ENCODE data around the gene ANO4.
"Not testable (repeated sequence)": the region's sequence is repeated elsewhere in the genome, so short reads cannot be mapped to it uniquely, and the experiment has no call there.

ANO4 gene

DNA sequence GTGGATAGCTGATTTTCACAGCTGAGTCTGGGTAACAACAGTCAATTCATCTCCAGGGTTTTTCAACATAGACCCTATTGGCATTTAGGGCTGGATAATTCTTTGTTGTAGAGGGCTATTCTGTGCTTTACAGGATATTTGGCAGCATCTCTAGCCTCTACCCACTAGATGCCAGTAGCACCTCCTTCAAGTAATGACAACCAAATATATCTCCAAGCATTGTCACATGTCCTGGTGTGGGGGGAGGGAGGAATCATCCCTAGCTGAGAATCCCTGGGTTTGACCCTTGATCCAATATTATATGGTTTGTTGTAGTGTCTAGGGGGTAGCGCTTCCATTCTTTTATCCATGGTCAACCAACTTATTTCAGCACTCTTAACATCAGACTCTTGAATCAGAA is 157.2 kb downstream of the ANO4 start:
- DNase-seq (ENCODE audit: low spot score) = no peak

DNA sequence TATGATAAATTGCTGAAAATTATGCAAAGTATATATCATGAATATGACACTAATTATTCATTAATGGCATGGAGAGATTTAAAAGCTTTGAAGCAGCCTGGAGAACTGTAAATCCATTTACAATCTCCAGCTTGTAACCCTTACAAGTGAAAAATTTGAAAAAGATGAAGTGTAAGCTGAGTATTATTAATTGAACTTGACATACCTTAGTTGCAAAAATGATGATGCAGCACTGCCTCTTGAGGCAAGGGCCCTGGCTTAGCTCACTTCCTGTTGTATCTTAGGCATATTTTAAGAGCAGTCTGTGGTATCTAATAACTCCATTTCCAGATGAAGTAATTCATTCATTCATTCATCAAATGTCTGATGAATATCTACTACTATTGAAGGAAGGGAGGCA is 158.6 kb downstream of the ANO4 start:
- no peak for DNase-seq (ENCODE audit: low spot score)

DNA sequence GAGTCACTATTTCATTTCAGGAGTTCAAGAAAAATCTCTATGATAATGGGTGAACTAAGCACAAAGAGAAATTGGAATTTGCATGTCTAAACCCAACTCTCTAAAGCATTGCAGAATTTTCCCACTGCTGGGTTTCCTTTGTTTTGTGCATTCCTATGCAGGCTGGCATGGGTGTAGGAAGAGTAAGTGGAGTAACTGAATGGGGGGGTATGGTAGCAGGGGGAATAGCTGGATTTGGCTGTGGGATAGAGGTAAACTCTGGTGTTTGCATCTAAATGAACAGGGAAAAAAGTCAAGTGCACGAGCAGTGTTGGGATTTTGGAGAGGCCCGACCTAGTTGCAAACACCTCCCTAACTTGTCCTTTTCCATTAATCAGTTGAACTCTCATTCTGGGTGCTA is 159.1 kb downstream of the ANO4 start:
- no peak for DNase-seq (ENCODE audit: low spot score)

DNA sequence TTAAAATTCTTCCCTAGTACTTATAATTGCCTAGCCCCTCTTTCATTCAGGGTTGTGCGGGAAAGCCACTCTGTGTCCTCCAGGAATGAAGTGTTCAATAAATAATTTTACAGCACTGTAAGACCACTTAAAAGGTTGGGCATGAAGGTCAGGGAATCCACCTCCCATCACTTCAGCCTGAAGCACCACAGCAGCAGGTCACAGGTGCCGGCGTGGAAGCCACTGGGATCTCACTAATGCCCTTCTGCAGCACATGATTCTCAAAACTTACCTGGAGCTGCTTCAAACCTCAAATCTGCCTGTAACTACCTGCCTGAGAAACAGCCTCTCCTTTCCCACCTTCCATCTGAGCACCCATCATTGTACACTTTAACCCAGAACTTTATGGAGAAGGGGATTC is 159.5 kb downstream of the ANO4 start:
- DNase-seq (ENCODE audit: low spot score) = no peak

DNA sequence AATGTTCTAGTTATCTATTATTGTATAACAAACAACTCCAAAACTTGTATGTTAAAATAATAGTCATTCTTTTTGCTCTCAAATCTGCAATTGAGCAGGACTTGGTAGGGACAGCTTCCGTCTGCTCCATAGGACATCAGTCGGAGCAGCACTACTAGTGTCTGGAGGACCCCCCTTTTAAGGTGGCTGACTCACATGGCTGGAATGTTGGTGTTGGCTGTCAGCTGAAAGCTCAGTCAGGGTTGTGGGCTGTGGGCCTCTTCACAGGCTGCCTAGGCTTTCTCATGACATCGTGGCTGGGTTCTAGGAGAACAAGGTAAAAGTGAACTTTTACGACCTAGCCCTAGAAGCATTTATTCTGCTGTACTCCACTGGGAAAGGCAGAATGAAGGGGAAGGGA is 160.6 kb downstream of the ANO4 start:
- no peak for DNase-seq (ENCODE audit: low spot score)

DNA sequence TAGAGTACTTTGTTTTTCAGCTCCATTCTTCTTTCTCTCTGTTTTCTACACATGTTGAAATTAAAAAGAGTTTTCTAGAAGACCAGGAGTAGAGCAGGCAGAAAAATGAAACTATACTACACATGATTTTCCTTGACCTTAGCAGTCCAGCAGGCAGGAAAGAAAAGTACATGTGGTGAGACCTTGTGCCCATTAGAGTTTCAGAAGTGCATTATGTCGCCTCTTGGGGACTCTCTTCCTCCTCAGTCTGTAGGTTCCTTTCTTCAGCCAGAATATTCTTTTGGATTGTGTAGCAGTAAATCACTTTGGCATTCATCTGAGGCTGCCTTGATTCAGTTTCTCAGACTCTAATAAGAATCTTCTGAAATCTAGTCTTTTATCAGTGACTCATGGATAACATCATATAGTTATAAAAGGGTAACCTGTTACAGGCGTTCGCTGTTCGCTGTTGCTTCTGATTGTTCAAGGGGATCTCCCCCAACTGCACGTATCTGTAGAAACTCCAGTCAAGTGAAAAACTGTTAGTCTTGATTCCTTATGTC is 161.8 kb downstream of the ANO4 start:
- DNase-seq (ENCODE audit: low spot score) = no peak

DNA sequence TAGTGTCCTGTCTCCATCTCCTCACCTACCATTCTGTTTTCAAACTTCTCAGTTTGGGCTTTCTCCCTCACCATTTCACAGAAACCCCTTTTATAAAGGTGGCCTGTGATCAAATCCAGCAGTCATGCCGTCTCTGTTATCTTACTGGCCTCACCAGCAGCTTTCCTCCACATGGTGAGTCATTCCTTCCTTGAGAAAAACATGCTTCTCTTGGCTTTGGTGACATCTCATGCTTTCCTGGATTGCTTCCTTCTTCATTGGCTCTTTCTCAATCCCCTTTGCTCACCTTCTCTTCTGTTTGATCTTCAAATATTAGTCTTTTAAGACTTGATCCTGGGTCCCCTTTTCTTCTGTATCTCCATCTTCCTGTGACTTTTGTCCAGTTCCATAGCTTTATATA is 164.9 kb downstream of the ANO4 start:
- DNase-seq (ENCODE audit: low spot score) = no peak

DNA sequence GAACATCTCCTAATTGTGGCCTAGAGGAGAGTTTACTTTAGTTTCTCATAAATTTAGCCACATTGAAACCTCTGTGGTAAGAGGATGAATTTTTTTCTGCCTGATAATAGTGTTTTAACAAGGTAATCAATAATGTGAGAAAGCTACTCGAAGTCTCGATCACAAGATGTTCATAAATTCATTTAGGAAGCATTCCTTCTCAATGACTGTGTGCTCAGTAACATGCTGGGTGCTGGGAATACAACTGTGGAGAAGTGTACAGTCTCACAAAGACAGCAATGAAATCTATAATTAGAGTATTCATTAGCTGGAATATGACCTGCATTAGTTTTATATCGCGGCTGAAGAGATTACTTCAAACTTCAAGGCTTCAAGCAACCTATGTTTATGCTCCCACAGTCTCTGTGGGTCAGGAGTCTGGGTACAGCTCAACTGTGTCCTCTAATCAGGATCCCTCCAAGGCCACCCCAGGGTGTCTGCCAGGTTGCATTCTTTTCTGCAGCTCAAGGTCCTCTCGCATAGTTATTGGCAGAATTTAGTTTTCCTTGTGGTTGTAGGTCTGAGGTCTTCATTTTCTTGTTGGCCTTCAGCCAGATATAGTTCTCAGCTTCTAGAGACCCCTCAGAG is 167.6 kb downstream of the ANO4 start:
- DNase-seq (ENCODE audit: low spot score) = no peak

DNA sequence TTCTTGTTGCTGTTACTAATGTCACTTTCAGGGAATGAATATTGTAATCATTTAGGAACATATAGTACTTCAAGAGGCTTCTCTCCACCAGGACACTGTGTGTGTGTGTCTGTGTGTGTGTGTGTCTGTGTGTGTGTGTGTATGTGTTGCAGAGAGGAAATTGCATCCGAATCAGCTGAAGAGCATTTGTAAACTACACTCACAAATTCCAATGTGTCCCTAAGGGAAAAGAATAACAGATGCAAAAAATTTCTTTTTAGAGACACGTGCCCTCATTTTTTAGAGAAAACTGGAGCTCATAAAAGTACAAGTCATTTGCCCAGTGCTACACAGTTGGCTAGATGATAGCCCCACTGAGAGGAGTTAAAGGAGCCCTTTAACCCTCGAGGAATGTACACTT is 168.8 kb downstream of the ANO4 start:
- no peak for DNase-seq (ENCODE audit: low spot score)

DNA sequence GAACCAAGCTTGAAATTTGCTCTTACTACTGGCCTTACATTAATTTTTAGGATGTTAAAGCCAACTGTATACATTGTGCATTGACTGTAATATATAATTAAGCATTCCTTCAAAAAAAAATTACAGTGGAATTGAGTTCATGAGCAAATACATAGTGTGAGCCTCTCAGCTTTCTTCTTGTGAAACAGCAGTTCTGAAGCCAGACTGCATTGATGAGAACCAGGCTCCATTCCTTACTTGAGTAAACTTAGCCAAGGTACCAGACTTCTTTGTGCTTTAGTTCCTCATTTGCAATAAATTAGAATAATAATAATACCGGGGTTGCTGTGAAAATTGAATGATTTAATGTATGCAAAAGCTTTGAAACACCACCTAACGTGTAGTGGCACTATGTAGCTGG is 169.5 kb downstream of the ANO4 start:
- DNase-seq (ENCODE audit: low spot score) = no peak

DNA sequence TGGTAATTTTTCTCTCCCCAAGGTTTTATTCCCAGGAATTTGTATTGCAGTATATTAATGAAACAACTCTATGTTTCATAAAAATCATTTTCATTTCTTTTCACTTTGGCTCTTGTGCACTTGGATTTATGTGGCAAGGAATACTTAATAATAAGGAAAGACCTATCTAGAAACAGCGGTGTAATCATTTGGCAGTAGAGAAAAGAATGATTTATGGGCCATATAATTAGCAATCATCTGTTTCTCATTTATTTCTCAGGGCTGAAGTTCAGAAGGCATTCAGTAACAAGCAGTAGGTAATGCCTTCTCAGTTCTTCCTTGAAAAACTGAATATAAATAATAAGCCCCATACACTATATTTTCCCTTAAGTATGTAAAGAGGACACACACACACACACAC is 172.6 kb downstream of the ANO4 start:
- DNase-seq (ENCODE audit: low spot score) = no peak

DNA sequence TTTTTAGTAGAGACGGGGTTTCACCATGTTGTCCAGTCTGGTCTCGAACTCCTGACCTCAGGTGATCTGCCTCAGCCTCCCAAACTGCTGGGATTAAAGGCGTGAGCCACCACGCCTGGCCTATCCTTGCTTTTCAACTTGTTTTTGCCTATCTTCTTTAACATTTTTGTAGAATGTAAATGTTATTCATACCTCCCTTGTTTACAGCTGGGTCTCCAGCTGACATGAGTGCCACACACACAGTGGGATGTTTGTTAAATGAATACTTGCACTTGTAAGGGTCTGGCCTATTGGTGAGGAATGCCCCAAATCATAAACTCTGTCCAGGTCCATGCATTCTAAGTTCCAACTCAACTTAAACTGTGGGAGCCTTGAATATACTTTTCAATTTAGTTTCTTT is 176.3 kb downstream of the ANO4 start:
- DNase-seq (ENCODE audit: low spot score) = no peak

DNA sequence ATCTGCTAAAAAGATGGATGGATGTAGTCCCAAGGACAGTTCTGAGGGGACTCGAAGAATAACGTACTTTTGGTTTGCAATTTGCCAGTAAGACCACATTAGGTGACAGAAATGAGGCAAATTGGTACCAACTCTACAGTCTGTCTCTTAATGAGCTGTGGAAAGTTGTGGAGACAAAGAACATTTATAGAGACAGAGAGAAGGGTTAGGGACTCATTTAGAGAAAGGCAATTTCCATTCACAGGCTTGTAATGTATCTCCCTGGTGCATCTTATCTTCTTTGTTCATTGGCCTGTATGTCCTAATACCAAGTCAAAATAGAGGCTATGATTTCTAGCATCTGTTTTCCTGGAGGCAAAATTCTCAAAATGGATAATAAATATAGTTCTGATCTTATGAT is 177.5 kb downstream of the ANO4 start:
- no peak for DNase-seq (ENCODE audit: low spot score)

DNA sequence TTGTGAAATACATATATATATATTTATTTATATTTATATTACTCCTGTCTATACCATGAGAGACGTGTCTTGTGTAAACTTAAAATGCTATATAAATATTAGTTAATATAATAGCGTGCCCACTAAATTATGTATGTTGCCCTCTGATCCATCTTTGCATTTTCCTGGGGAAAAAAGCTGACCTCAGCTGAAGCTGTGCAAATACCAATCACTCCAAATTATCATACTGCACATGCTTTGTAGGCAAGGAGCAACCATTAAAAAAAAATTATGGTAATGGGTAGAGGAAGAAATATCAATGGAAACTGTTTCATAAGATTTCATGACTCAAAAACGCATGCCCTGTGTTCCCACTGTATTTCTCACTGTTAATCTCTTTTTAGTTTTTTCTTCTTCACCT is 179.8 kb downstream of the ANO4 start:
- no peak for DNase-seq (ENCODE audit: low spot score)

DNA sequence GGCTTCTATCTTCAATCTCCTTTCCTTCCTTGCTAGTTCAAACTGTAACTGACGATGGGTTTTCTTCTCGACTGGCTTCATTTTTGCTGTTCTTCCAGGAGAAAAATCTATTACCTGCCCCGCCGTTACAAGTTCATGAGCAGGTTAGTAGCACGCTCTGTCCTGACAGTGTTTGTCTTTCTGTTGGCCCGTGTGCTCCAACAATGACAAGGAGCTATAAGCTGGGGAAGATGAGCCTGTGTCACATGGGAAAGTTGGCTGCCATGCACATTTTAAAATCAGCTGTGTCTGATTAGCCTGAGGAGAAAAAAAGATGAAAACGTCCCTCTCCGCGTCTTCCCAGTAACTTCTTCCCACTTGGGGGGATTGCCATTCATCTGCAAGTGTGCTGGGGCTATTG is 180.2 kb downstream of the ANO4 start:
- DNase-seq (ENCODE audit: low spot score) = no peak

DNA sequence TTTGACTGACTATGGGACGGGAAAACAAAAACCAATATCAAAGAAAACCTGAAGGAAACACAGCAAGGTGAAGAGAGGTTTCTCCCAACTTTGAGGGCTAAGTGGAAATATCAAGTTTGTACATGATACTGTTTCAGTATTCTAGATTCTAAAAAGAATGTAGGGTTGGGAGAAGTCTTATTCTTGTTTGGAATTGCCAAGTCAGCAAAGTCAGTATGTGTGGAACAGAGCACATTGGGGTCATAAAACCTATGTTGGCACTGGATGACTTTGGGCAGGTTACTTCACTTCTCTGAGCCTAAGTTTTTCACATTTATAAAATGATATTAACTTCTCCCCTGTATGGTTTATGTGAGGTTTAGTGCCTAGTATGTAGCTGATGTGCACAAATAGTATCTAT is 182.2 kb downstream of the ANO4 start:
- no peak for DNase-seq (ENCODE audit: low spot score)

DNA sequence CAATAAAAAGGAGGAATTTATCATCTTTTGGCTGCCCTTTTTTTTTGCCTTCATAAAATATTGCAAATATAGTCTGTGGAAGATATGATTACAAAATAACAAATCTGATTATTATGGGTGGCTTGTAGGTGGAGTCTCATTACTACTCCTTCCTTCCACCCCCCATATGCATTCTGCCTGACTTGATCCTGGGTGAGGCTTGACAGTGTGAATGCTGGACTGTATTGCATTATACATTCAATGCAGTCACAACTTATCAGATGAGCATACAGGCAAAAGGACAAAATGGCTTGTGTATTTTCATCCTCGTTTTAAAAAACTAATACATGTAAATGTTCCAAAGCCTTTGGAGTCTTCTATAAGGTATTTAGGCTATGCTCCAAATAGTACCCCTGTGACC is 186.3 kb downstream of the ANO4 start:
- no peak for DNase-seq (ENCODE audit: low spot score)

DNA sequence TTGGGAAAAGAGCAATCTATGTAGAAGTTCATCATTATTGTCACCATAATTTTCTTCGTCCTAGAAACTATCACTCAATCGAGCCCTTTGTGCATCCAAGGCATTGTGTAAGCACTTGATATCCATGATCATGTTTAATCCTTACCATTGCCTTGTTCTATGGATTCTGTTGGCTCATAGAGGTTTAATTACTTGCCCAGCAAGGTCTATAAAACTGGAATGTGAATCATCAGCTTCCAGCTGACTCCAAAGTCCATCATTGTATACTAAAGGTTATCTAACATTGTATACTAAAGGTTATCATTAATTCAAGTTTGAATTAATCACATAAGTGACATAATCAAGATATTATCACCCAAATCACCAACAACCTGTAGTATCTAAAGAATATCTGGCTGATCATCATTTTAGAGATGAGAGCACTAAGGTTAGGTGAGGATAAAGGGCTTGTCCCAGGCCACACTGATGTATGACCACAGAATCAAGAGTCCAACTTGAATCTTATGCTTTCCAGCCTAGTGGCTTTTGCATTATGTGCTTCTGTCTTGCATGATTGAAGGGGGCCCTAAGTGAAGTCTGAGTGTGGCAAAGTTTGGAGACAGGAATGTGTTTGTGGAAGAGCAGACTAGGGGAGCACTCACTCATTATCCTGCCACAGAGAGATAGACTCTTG is 188.1 kb downstream of the ANO4 start:
- DNase-seq (ENCODE audit: low spot score) = no peak

DNA sequence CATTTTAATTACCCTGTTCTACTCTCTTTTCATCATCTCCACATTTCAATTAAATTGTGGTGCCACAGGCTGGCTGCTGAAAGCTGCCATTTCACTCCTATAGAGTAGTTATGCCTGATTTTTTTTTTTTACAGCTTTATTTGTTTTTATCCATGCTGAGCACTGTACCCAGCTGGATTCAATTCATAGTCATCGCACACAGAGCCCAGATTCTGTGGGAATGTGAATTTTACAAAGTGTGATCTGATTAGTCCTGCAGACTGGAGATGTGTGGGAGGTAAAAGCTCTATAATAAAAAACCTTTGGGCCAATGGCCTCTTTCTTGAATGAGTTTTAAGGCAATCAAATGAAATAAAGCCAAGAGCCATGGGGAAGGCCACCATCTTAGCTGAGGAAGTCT is 190.2 kb downstream of the ANO4 start:
- DNase-seq (ENCODE audit: low spot score) = no peak

DNA sequence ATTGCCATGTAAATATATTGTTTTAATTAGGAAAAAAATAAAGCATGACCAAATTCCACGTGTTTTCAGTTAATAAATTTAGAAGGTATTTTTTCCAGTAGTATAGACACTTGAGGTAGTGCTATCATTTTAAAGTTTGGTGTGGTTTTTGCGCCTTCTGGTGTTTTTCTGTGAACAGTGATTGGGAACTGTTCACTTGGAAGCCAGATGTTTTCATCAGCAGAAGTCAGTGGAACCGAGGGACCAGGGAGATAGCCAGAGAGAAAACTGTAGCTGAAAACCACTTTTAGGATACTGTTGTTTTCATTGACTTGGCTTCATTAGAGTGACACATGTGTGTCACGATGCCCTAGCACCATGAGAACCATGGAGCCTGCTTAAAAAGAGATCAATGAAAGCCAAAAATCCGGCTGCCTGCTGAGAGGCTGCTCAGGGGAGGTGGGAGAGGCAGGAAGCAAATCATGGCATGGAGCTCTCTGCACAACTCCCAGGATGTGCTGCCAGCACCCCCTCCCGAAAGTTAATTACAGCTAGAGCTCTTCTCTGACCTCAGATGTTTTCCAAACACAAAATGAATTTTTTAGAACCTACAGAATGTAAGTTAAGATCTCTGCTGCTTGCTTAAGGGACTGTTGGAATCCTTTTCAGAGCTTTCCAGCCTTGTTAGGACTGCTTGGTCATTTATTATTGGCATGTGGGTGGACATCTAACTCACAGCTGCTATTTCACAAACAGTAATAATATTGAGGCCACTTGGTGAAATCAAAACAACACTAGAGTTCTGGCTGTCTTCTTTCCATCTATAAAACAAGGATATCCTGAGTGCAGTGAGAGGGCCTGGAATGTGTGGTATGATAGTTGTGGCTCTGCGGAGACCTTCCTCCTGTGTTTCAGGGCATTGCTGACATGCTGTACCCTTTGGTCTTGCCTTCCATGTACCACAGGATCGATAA is 192.3 kb downstream of the ANO4 start:
- no peak for DNase-seq (ENCODE audit: low spot score)

DNA sequence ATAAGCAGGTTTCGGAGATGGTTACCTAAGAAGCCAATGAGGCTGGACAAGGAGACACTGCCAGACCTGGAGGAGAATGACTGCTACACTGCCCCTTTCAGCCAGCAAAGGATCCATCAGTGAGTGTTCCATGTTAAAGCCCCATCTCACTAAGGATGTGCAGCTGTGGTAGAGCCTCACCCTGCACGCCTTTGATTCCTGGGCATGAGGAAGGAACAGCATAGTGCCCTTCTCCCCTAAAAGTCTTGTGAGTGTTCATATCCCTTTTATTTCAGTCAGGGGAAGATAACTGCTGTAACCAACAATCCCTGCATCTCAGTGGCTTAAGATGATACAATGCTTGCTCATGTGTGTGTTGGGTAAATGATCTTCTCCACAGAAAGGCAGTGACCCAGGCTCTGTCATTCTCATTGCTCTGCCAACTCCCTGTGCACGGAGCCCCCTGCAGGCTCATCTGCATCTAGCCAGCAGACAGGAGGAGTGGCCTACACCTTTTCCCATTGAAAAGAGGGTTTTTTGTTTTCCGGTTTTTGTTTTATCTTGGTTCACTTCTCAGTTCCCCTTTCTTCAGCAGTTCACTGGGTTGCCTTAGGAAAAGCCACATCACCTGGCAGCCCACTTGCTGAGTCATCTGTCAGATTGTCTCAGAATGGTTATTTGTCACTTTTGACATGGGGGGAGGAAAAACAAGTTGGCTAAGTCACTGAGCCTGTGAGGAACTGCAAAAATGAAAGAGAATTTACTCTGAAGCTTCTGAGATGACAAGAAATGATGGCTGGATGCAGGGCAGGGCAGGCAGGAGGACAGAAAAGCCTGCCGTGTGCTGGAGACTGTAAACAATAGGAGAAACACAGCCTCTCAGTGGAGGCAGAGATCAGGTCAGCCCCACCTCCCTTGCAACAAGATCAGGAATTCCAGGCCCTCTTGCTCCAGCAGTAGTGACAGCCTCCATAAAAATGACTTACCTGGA is 193.3 kb downstream of the ANO4 start:
- no peak for DNase-seq (ENCODE audit: low spot score)

DNA sequence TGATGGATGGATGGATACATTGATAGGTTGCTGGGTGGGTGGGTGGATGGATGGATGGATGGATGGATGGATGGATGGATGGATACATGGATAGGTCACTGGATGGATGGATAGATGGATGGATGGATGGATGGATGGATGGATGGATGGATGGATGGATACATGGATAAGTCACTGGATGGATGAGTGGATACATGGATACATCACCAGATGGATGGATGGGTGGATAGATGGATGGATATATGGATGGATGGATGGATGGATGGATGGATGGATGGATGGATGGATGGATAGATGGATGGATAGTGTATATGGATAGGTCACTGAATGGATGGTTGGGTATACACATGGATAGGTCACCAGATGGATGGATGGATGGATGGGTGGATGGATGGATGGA is 194.9 kb downstream of the ANO4 start:
- not testable (repeated sequence) for DNase-seq (ENCODE audit: low spot score)

Data from CD4-positive, alpha-beta T cell treated with Interleukin-2 at 100 ng/mL for 4 hours (primary cell).